NAMALWA (cell line): Measurements from ENCODE around the gene CLRN3.

Source experiments
- DNase-seq: peaks from one replicate; pipeline ENCODE4 v3.0.0-alpha.2; 2015; ENCODE audit warnings: low spot score

Gene CLRN3

GRCh38 chr10:127874671-127875448 is 17.9 kb downstream of the CLRN3 start:
- DNase-seq: no peak

GRCh38 chr10:127873901-127874470 is 18.8 kb downstream of the CLRN3 start:
- DNase-seq: no peak

GRCh38 chr10:127872871-127873600 is 19.7 kb downstream of the CLRN3 start:
- DNase-seq: no peak

GRCh38 chr10:127872011-127872761 is 20.6 kb downstream of the CLRN3 start:
- DNase-seq: no peak

GRCh38 chr10:127871631-127872010 is 21.1 kb downstream of the CLRN3 start:
- DNase-seq: no peak

GRCh38 chr10:127869329-127869728 is 23.4 kb downstream of the CLRN3 start:
- no peak for DNase-seq

- DNase-seq: no peak
These were observed 24.9 kb downstream of the CLRN3 start for GRCh38 chr10:127867805-127868204.

- no peak for DNase-seq
These were observed 26.3 kb downstream of the CLRN3 start for GRCh38 chr10:127866276-127867013.

- DNase-seq: no peak
These were observed 29.4 kb downstream of the CLRN3 start for GRCh38 chr10:127863231-127863825.

- no peak for DNase-seq
These were observed 32.1 kb downstream of the CLRN3 start for GRCh38 chr10:127860592-127860991.

- no peak for DNase-seq
These were observed 36.8 kb downstream of the CLRN3 start for GRCh38 chr10:127855976-127856375.

GRCh38 chr10:127855591-127855881 is 37.2 kb downstream of the CLRN3 start:
- DNase-seq: no peak

- DNase-seq: peak; percentile 62
These were observed 37.8 kb downstream of the CLRN3 start for GRCh38 chr10:127854769-127855590.

GRCh38 chr10:127853868-127854768 is 38.6 kb downstream of the CLRN3 start:
- peak; percentile 71 for DNase-seq

- no peak for DNase-seq
These were observed 40.3 kb downstream of the CLRN3 start for GRCh38 chr10:127852456-127852855.

GRCh38 chr10:127851661-127852194 is 41.0 kb downstream of the CLRN3 start:
- DNase-seq: no peak

GRCh38 chr10:127850944-127851343 is 41.8 kb downstream of the CLRN3 start:
- no peak for DNase-seq

GRCh38 chr10:127849921-127850320 is 42.8 kb downstream of the CLRN3 start:
- no peak for DNase-seq

GRCh38 chr10:127849224-127849623 is 43.5 kb downstream of the CLRN3 start:
- DNase-seq: no peak
